K562 (cell line): Measurements from ENCODE around the gene SVOP. TPM values are rescaled to one million over a fixed set of nuclear protein-coding genes. Genes with fewer than 3 reads are reported as not detected.

Source experiments
- ARID2 ChIP-seq: fragments of 450-650 bp; IDR thresholded peaks from 2 replicates; pipeline ENCODE4 v1.6.1; 2017; ENCODE audit warnings: antibody characterized with exemption, mild to moderate bottlenecking
- DACH1 ChIP-seq: fragments of 450-650 bp; IDR thresholded peaks from 2 replicates; pipeline ENCODE4 v1.6.1; 2018; ENCODE audit not compliant: partially characterized antibody
- ERF ChIP-seq: fragments of 450-650 bp; formaldehyde crosslinking; IDR thresholded peaks from 2 replicates; pipeline ENCODE4 v1.4.0; 2020; ENCODE audit warnings: mild to moderate bottlenecking, mixed read lengths
- NFYB ChIP-seq: IDR thresholded peaks from 2 replicates; pipeline ENCODE4 v1.6.1; 2011; ENCODE audit warnings: mild to moderate bottlenecking, moderate library complexity; ENCODE audit not compliant: insufficient read length; ENCODE audit errors: extremely low read depth
- POLR2AphosphoS2 ChIP-seq: IDR thresholded peaks from 2 replicates; pipeline ENCODE4 v1.6.1; 2012; ENCODE audit warnings: low read length, improper control_type of control experiment
- SMARCE1 ChIP-seq: fragments of 450-650 bp; IDR thresholded peaks from 2 replicates; pipeline ENCODE4 v1.7.1; 2016; ENCODE audit warnings: mild to moderate bottlenecking
- SREBF2 ChIP-seq: sonication (generic); formaldehyde crosslinking; IDR thresholded peaks from 2 replicates; pipeline ENCODE4 v1.4.0; 2020; ENCODE audit warnings: mild to moderate bottlenecking, missing genetic modification reagents
- ZC3H4 ChIP-seq: sonication (generic); formaldehyde crosslinking; IDR thresholded peaks from 2 replicates; pipeline ENCODE4 v1.9.0; 2021; ENCODE audit warnings: missing genetic modification reagents, borderline replicate concordance
- ZNF830 ChIP-seq: fragments of 250-450 bp; sonication (Bioruptor Pico); IDR thresholded peaks from 2 replicates; pipeline ENCODE4 v1.5.0; 2021; ENCODE audit warnings: mild to moderate bottlenecking
- polyA plus RNA-seq, 8 experiments: library from polyadenylated mRNA; depleted of rRNA in 4 of 8; stranded (reverse) in 5 of 8; unstranded in 3 of 8; fragments of >200 nt; fragmentation: Nextera tagmentation in 2 of 8; fragmentation: Illumina TruSeq in 1 of 8; extraction: Ambion mirVana in 2 of 8; extraction: Trizol in 1 of 8; gene quantifications; 2 replicates each; pipeline versions ENCODE4 v1.2.1 to v1.2.3, GENCODE V29; 2011 to 2014; ENCODE audit warnings: inconsistent platforms in 1 of 8, missing spikeins in 1 of 8
- total RNA-seq, 7 experiments: library from RNA; depleted of rRNA in 6 of 7; stranded (reverse); fragments of >200 nt in 6 of 7; fragmentation: Illumina TruSeq in 2 of 7; extraction: Trizol in 2 of 7; gene quantifications; 2 replicates each; pipeline versions ENCODE4 v1.2.1 to v1.2.3, GENCODE V29; 2011 to 2021; ENCODE audit warnings: low replicate concordance in 1 of 7
- TF ChIP-seq, protein P1 (sequence below): fragments of 450-650 bp; IDR thresholded peaks from 2 replicates; pipeline ENCODE4 v1.6.1; 2016; ENCODE audit warnings: mild to moderate bottlenecking, moderate library complexity
- TF ChIP-seq, protein P2 (sequence below): fragments of 250-450 bp; sonication (Bioruptor Pico); IDR thresholded peaks from 2 replicates; pipeline ENCODE4 v1.9.0; 2021; ENCODE audit warnings: mild to moderate bottlenecking
- TF ChIP-seq, protein P3 (sequence below), 2 experiments: fragments of 450-650 bp; conservative IDR thresholded peaks; 2 replicates each; pipeline ENCODE4 v1.6.1; 2017; ENCODE audit warnings: mild to moderate bottlenecking in 2 of 2, moderate library complexity in 2 of 2
- TF ChIP-seq, protein P4 (sequence below): fragments of 250-450 bp; sonication (Bioruptor Pico); IDR thresholded peaks from 2 replicates; pipeline ENCODE4 v1.8.0; 2021; ENCODE audit warnings: borderline replicate concordance, mild to moderate bottlenecking, moderate library complexity; ENCODE audit not compliant: poor library complexity, severe bottlenecking

The SVOP gene
- total and polyA plus RNA-seq, 9 of the 15 experiments (the other 6 are each of a cell fraction or from before 2014, with no cell fraction given): 0.01 to 0.09 (median 0.06) TPM; not detected in 1

DNA sequence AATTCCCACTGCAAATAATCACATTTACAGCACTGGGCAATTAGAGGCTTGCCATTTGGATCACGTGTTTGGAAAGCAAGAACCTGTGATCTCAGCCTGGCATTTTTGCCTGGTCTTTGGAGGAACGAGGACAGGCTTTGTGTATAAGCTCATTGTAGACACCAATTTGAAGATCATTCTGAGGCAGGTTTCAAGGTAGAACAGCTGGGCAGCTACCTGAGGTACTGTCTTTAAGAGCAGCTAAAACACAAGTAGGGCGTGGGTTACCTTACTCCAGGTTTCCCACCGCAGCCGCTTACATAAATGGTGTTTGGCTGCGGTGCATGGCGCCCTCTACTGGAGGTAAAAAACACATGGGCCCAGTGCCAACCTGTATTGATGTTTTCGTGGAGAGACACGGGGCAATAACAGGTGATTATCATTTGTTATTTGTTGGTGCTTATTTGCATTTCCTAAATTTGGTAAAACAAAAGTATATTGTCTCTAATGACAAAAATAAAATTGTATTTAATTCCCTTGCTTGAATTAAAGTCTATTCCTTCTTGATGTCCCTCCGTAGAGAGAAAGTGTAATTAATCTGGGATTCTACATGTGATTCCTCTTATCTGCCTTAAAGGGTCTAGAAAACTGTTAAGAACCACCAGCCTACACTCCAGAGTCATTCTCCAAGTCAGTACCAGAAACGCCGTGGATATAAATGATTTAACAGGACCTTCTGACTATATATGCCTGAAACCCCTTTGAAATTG is 69.7 kb downstream of the SVOP start (continued):
- TF ChIP-seq DACH1 (no peak), SREBF2 (CRISPR knock-in tag) (no peak), ZC3H4 (CRISPR knock-in tag) (no peak), ARID2 (no peak), ZNF830 (CRISPR knock-in tag) (no peak), NFYB (no peak), SMARCE1 (no peak), ERF (CRISPR knock-in tag) (no peak), POLR2AphosphoS2 (no peak)
- TF ChIP-seq, protein P1, sequence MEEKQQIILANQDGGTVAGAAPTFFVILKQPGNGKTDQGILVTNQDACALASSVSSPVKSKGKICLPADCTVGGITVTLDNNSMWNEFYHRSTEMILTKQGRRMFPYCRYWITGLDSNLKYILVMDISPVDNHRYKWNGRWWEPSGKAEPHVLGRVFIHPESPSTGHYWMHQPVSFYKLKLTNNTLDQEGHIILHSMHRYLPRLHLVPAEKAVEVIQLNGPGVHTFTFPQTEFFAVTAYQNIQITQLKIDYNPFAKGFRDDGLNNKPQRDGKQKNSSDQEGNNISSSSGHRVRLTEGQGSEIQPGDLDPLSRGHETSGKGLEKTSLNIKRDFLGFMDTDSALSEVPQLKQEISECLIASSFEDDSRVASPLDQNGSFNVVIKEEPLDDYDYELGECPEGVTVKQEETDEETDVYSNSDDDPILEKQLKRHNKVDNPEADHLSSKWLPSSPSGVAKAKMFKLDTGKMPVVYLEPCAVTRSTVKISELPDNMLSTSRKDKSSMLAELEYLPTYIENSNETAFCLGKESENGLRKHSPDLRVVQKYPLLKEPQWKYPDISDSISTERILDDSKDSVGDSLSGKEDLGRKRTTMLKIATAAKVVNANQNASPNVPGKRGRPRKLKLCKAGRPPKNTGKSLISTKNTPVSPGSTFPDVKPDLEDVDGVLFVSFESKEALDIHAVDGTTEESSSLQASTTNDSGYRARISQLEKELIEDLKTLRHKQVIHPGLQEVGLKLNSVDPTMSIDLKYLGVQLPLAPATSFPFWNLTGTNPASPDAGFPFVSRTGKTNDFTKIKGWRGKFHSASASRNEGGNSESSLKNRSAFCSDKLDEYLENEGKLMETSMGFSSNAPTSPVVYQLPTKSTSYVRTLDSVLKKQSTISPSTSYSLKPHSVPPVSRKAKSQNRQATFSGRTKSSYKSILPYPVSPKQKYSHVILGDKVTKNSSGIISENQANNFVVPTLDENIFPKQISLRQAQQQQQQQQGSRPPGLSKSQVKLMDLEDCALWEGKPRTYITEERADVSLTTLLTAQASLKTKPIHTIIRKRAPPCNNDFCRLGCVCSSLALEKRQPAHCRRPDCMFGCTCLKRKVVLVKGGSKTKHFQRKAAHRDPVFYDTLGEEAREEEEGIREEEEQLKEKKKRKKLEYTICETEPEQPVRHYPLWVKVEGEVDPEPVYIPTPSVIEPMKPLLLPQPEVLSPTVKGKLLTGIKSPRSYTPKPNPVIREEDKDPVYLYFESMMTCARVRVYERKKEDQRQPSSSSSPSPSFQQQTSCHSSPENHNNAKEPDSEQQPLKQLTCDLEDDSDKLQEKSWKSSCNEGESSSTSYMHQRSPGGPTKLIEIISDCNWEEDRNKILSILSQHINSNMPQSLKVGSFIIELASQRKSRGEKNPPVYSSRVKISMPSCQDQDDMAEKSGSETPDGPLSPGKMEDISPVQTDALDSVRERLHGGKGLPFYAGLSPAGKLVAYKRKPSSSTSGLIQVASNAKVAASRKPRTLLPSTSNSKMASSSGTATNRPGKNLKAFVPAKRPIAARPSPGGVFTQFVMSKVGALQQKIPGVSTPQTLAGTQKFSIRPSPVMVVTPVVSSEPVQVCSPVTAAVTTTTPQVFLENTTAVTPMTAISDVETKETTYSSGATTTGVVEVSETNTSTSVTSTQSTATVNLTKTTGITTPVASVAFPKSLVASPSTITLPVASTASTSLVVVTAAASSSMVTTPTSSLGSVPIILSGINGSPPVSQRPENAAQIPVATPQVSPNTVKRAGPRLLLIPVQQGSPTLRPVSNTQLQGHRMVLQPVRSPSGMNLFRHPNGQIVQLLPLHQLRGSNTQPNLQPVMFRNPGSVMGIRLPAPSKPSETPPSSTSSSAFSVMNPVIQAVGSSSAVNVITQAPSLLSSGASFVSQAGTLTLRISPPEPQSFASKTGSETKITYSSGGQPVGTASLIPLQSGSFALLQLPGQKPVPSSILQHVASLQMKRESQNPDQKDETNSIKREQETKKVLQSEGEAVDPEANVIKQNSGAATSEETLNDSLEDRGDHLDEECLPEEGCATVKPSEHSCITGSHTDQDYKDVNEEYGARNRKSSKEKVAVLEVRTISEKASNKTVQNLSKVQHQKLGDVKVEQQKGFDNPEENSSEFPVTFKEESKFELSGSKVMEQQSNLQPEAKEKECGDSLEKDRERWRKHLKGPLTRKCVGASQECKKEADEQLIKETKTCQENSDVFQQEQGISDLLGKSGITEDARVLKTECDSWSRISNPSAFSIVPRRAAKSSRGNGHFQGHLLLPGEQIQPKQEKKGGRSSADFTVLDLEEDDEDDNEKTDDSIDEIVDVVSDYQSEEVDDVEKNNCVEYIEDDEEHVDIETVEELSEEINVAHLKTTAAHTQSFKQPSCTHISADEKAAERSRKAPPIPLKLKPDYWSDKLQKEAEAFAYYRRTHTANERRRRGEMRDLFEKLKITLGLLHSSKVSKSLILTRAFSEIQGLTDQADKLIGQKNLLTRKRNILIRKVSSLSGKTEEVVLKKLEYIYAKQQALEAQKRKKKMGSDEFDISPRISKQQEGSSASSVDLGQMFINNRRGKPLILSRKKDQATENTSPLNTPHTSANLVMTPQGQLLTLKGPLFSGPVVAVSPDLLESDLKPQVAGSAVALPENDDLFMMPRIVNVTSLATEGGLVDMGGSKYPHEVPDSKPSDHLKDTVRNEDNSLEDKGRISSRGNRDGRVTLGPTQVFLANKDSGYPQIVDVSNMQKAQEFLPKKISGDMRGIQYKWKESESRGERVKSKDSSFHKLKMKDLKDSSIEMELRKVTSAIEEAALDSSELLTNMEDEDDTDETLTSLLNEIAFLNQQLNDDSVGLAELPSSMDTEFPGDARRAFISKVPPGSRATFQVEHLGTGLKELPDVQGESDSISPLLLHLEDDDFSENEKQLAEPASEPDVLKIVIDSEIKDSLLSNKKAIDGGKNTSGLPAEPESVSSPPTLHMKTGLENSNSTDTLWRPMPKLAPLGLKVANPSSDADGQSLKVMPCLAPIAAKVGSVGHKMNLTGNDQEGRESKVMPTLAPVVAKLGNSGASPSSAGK: no peak
- TF ChIP-seq, protein P2, sequence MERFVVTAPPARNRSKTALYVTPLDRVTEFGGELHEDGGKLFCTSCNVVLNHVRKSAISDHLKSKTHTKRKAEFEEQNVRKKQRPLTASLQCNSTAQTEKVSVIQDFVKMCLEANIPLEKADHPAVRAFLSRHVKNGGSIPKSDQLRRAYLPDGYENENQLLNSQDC (CRISPR knock-in tag): no peak
- TF ChIP-seq, protein P3, sequence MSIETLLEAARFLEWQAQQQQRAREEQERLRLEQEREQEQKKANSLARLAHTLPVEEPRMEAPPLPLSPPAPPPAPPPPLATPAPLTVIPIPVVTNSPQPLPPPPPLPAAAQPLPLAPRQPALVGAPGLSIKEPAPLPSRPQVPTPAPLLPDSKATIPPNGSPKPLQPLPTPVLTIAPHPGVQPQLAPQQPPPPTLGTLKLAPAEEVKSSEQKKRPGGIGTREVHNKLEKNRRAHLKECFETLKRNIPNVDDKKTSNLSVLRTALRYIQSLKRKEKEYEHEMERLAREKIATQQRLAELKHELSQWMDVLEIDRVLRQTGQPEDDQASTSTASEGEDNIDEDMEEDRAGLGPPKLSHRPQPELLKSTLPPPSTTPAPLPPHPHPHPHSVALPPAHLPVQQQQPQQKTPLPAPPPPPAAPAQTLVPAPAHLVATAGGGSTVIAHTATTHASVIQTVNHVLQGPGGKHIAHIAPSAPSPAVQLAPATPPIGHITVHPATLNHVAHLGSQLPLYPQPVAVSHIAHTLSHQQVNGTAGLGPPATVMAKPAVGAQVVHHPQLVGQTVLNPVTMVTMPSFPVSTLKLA (conservative IDR thresholded peaks at IDR 0.05): peak in 1 of 2 experiments; percentile 45; a peak in 1 of 4 replicates
- TF ChIP-seq, protein P4, sequence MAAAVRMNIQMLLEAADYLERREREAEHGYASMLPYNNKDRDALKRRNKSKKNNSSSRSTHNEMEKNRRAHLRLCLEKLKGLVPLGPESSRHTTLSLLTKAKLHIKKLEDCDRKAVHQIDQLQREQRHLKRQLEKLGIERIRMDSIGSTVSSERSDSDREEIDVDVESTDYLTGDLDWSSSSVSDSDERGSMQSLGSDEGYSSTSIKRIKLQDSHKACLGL (CRISPR knock-in tag): no peak
